IMR-90 (cell line): ENCODE measurements around the gene RNF2. TPM values are rescaled to one million over a fixed set of nuclear protein-coding genes. Genes with fewer than 3 reads are reported as not detected.
A peak's percentile ranks its signal among the peaks of the same experiment; 100 is the strongest.

Experiments used
- ATAC-seq: fragments of 200-7000 bp; cut with Tn5 transposase; 2 replicates; pipeline ENCODE4 v1.9.1; 2020; ENCODE audit warnings: low read depth, mild to moderate bottlenecking, moderate library complexity
- BruUV-seq: library from RNA; stranded (reverse); fragments of 400-500 nt; replicated peaks from 2 replicates; lab custom pipeline; 2021; lab: Mats Ljungman, UMichigan
- CTCF ChIA-PET: fragments of 300-600 bp; formaldehyde crosslinking; extraction: SDS; loops from one replicate; lab custom pipeline; 2021; ENCODE audit warnings: antibody characterized with exemption; lab: Yijun Ruan, JAX
- POLR2A ChIA-PET: fragments of 300-600 bp; sonication (Branson Sonifier 250); formaldehyde crosslinking; loops from one replicate; lab custom pipeline; 2022; ENCODE audit warnings: antibody characterized with exemption; ENCODE audit not compliant: unreplicated experiment; lab: Charles Lee
- DNase-seq: peaks from one replicate; pipeline ENCODE4 v3.0.0; 2013
- H2AFZ ChIP-seq: replicated peaks from 2 replicates; pipeline ENCODE3; 2013; ENCODE audit warnings: low read length, mild to moderate bottlenecking; ENCODE audit not compliant: poor library complexity
- H2AK5ac ChIP-seq: 2 replicates; pipeline ENCODE4 v1.6.1; 2013; ENCODE audit warnings: low read depth, low read length, inconsistent platforms
- H2AK9ac ChIP-seq: replicated peaks from 2 replicates; pipeline ENCODE3; 2013; ENCODE audit warnings: mild to moderate bottlenecking, low read depth, low read length, moderate library complexity; ENCODE audit not compliant: poor library complexity
- H2BK120ac ChIP-seq: 2 replicates; pipeline ENCODE4 v1.6.1; 2013; ENCODE audit warnings: low read depth, low read length, inconsistent platforms
- H2BK15ac ChIP-seq: 3 replicates; pipeline ENCODE4 v1.6.1; 2013; ENCODE audit warnings: low read depth, low read length, inconsistent platforms
- H2BK20ac ChIP-seq: 2 replicates; pipeline ENCODE4 v1.6.1; 2013; ENCODE audit warnings: low read depth, mild to moderate bottlenecking, inconsistent platforms, low read length, moderate library complexity
- H2BK5ac ChIP-seq: 2 replicates; pipeline ENCODE4 v1.6.1; 2013; ENCODE audit warnings: mild to moderate bottlenecking, low read depth, low read length, inconsistent platforms; ENCODE audit not compliant: poor library complexity, severe bottlenecking
- H3K14ac ChIP-seq: replicated peaks from 2 replicates; pipeline ENCODE4 v1.6.1; 2013; ENCODE audit warnings: low read depth, low read length, inconsistent platforms
- H3K18ac ChIP-seq: 2 replicates; pipeline ENCODE4 v1.6.1; 2013; ENCODE audit warnings: low read depth, low read length, control low read depth
- H3K23ac ChIP-seq: 2 replicates; pipeline ENCODE4 v1.6.1; 2013; ENCODE audit warnings: low read depth, low read length, inconsistent platforms
- H3K27ac ChIP-seq: 2 replicates; pipeline ENCODE4 v1.5.1; 2013; ENCODE audit warnings: mild to moderate bottlenecking, control low read depth, low read length; ENCODE audit not compliant: insufficient read depth
- H3K27me3 ChIP-seq: 2 replicates; pipeline ENCODE4 v1.6.1; 2013; ENCODE audit warnings: low read length; ENCODE audit not compliant: control insufficient read depth, insufficient read depth
- H3K36me3 ChIP-seq: 2 replicates; pipeline ENCODE4 v1.6.1; 2013; ENCODE audit warnings: low read length, mixed read lengths; ENCODE audit not compliant: control insufficient read depth, insufficient read depth
- H3K4ac ChIP-seq: 2 replicates; pipeline ENCODE4 v1.6.1; 2013; ENCODE audit warnings: low read depth, low read length, inconsistent platforms
- H3K4me1 ChIP-seq: 2 replicates; pipeline ENCODE4 v1.6.1; 2013; ENCODE audit warnings: low read length, mixed read lengths; ENCODE audit not compliant: control insufficient read depth, insufficient read depth
- H3K4me2 ChIP-seq: 2 replicates; pipeline ENCODE4 v1.6.1; 2013; ENCODE audit warnings: low read depth, mild to moderate bottlenecking, control low read depth, low read length, moderate library complexity
- H3K4me3 ChIP-seq: 2 replicates; pipeline ENCODE4 v1.5.1; 2013; ENCODE audit warnings: low read depth, mild to moderate bottlenecking, control low read depth, low read length, moderate library complexity; ENCODE audit not compliant: insufficient read depth
- H3K56ac ChIP-seq: 2 replicates; pipeline ENCODE4 v1.6.1; 2013; ENCODE audit warnings: low read length, inconsistent platforms; ENCODE audit not compliant: insufficient read depth; ENCODE audit errors: extremely low read depth
- H3K79me1 ChIP-seq, 2 experiments: 2 replicates each; pipeline ENCODE4 v1.6.1; 2013; ENCODE audit warnings: low read length in 2 of 2, inconsistent platforms in 1 of 2, low read depth in 1 of 2
- H3K9ac ChIP-seq: 2 replicates; pipeline ENCODE4 v1.6.1; 2013; ENCODE audit warnings: low read depth, low read length, control low read depth
- H3K9me1 ChIP-seq: 2 replicates; pipeline ENCODE4 v1.6.1; 2013; ENCODE audit warnings: low read length, inconsistent platforms; ENCODE audit not compliant: insufficient read depth
- H3K9me3 ChIP-seq: 2 replicates; pipeline ENCODE4 v1.6.1; 2013; ENCODE audit warnings: low read length; ENCODE audit not compliant: control insufficient read depth, insufficient read depth
- H4K20me1 ChIP-seq: 2 replicates; pipeline ENCODE4 v1.6.1; 2013; ENCODE audit warnings: low read length, inconsistent platforms; ENCODE audit not compliant: insufficient read depth
- H4K5ac ChIP-seq: 2 replicates; pipeline ENCODE4 v1.6.1; 2013; ENCODE audit warnings: mild to moderate bottlenecking, low read depth, low read length, control low read depth
- H4K8ac ChIP-seq, 2 experiments: 2 replicates each; pipeline ENCODE4 v1.6.1; 2013; ENCODE audit warnings: low read depth in 2 of 2, low read length in 2 of 2, control low read depth in 1 of 2, inconsistent platforms in 1 of 2
- H4K91ac ChIP-seq: 2 replicates; pipeline ENCODE4 v1.6.1; 2013; ENCODE audit warnings: low read depth, low read length, inconsistent platforms; ENCODE audit not compliant: insufficient read depth
- FOS ChIP-seq: fragments of 150-350 bp; IDR thresholded peaks from 2 replicates; pipeline ENCODE4 v1.6.1; 2016; ENCODE audit warnings: low read depth, low read length
- MAZ ChIP-seq: IDR thresholded peaks from 2 replicates; pipeline ENCODE4 v1.6.1; 2012; ENCODE audit warnings: low read depth, mild to moderate bottlenecking, low read length, improper control_type of control experiment, moderate library complexity, borderline replicate concordance
- MXI1 ChIP-seq: IDR thresholded peaks from 2 replicates; pipeline ENCODE4 v1.6.1; 2012; ENCODE audit warnings: low read depth, mild to moderate bottlenecking, low read length, moderate library complexity, borderline replicate concordance
- USF2 ChIP-seq: fragments of 150-350 bp; IDR thresholded peaks from 2 replicates; pipeline ENCODE4 v1.6.1; 2017; ENCODE audit warnings: mild to moderate bottlenecking, antibody characterized with exemption, low read length, low read depth
- WGBS, 2 experiments: methylation state at CpG; one replicate each; pipeline versions ENCODE4 v1.1.5 to v1.1.7; 2013; ENCODE audit warnings: missing lambda C conversion rate in 2 of 2; ENCODE audit not compliant: insufficient read length in 1 of 2; ENCODE audit errors: extremely low coverage in 2 of 2; 5-methylcytosine and 5-hydroxymethylcytosine counted together
- dilution Hi-C: fragments of 300-500 bp; cut with HindIII; formaldehyde crosslinking; loops from one replicate; pipeline ENCODE4 v1.14.3; 2018; ENCODE audit warnings: low sequenced_read_pairs; ENCODE audit not compliant: unreplicated experiment
- in situ Hi-C: fragments of 300-500 bp; cut with MboI; formaldehyde crosslinking; loops from 3 replicates; pipeline ENCODE4 v1.14.3; 2019; ENCODE audit warnings: low sequenced_read_pairs, inconsistent platforms, mixed read lengths
- intact Hi-C: fragments of 100-400 bp; cut with micrococcal nuclease; formaldehyde crosslinking; loops from 2 replicates; pipeline ENCODE4 v1.10.0; 2022
- polyA plus RNA-seq, 3 experiments: library from polyadenylated mRNA; depleted of rRNA; stranded (reverse); fragments of >200 nt; gene quantifications; 2 replicates each; pipeline ENCODE4 v1.2.3, GENCODE V29; 2012; ENCODE audit warnings: low replicate concordance in 1 of 3
- total RNA-seq: library from RNA; depleted of rRNA; stranded (reverse); fragments of >200 nt; gene quantifications from 2 replicates; pipeline ENCODE4 v1.2.3, GENCODE V29; 2012

Gene RNF2
- total and polyA plus RNA-seq, 2 of the 4 experiments (the other 2 are of a cell fraction), result 22.6 to 48.8 TPM

GRCh38 chr1:185045814-185046492 is 595 bp downstream of the RNF2 start:
- peak overlapping the region; percentile 13; the same call in 1 of the 2 replicates for H4K91ac ChIP-seq
- peaks cover 3% of the 10 kb centered on the region for H3K4me1 ChIP-seq
- H3K14ac ChIP-seq, result peak overlapping the region; percentile 87
- H3K9me1 ChIP-seq, result peaks cover 4% of the 10 kb centered on the region
- peak overlapping the region; percentile 44 for H4K5ac ChIP-seq
- POLR2A ChIA-PET, result interaction anchor here (0.6 to 0.7 kb wide), 4 partner anchors 23 to 744 kb away, joined by 3 to 9 read pairs (median 7); no protein-coding TSS in a partner anchor
- TF ChIP-seq MXI1 (peak; percentile 11; the same call in 1 of the 2 replicates), FOS (no peak), MAZ (peak; percentile 54; the same call in 1 of the 2 replicates), USF2 (no peak)
- no peaks in the 10 kb centered on the region for H3K27me3 ChIP-seq
- peak overlapping the region; percentile 37 for H2BK5ac ChIP-seq
- H3K56ac ChIP-seq, result peak overlapping the region; percentile 33
- H3K18ac ChIP-seq, result peak overlapping the region; percentile 61
- H4K8ac ChIP-seq, result peak overlapping the region; percentile 59 to 65; a peak in 2 of 4 replicates
- H3K9me3 ChIP-seq, result no peaks in the 10 kb centered on the region
- WGBS, 2 experiments, result no CpG with 5 or more reads among the region's 52 CpGs
- no peak overlapping the region for H2BK20ac ChIP-seq
- H3K36me3 ChIP-seq, result no peaks in the 10 kb centered on the region
- peak overlapping the region; percentile 89 for H3K9ac ChIP-seq
- peak overlapping the region; percentile 92 for H2AFZ ChIP-seq
- peak overlapping the region; percentile 53; the same call in 1 of the 2 replicates for H2BK120ac ChIP-seq
- intact Hi-C loops, result loop anchor here (5.0 kb wide), 1 partner anchor 126 kb away; no protein-coding TSS in a partner anchor
- H4K20me1 ChIP-seq, result peaks cover 37% of the 10 kb centered on the region
- peak overlapping the region; percentile 6 for H2AK5ac ChIP-seq
- peak; percentile 31 for DNase-seq
- CTCF ChIA-PET, result no interaction called here
- dilution Hi-C loops, result no loop called here
- H3K4me3 ChIP-seq, result peak overlapping the region; percentile 96
- BruUV-seq, result no TSS peak
- H2AK9ac ChIP-seq, result peak overlapping the region; percentile 84
- H3K4me2 ChIP-seq, result peak overlapping the region; percentile 99
- peak overlapping the region; percentile 72 for H3K27ac ChIP-seq
- no peak overlapping the region; the same call in 2 of the 3 replicates for H2BK15ac ChIP-seq
- H3K23ac ChIP-seq, result peak overlapping the region; percentile 85
- peaks cover 15 to 43% of the 10 kb centered on the region in 2 experiments; a peak in 3 of 4 replicates for H3K79me1 ChIP-seq
- H3K4ac ChIP-seq, result peak overlapping the region; percentile 78
- peak; percentile 63 for ATAC-seq
- in situ Hi-C loops, result no loop called here
